Measurements from ENCODE around the gene DOLPP1.
"Not testable (repeated sequence)": the region's sequence is repeated elsewhere in the genome, so short reads cannot be mapped to it uniquely, and the experiment has no call there.

The DOLPP1 gene

DNA sequence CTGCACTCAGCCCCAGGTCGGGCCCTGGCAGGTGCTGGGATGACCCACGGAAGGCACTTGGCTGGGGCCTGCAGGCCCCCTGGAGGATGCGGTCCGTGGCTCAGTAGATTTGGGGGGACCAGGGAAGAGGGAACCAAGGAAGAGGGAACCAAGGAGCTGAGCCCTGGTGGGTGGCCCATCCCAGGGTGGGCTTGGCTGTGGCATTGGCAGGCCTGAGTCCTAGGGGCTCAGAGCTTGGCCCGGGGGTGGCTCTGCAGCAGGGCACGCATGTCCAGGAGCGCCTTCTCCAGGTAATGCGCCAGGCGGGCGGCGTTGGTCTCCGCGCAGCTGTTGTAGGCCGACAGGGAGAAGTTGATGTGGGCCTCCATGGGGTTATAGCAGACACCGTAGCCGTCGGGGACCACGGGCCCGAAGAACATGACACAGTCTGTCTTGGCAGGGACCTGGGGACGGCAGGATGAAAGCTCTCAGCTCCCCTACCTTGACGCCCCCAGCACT lies 14.3 kb downstream of the DOLPP1 start:
- DNase-seq, result no peak

DNA sequence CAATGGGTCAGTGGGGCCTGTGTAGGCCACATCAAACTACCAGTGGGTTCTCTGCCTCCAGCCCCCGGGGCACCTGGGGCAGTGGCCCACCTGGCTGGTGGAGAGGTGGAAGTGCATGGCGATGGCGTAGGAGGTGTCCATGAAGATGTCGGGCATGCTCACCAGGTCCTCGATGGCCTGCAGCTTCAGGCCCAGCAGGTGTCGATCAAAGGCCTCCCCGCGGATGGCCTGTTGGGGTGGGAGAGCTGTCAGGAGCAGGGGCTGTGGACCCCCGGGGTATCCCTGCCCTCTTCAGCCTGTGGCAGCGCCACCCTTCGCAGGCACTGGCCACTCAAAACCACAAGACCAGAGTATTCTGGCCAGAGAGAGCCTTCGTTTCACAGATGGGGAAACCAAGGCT lies 15.0 kb downstream of the DOLPP1 start:
- no peak for DNase-seq

DNA sequence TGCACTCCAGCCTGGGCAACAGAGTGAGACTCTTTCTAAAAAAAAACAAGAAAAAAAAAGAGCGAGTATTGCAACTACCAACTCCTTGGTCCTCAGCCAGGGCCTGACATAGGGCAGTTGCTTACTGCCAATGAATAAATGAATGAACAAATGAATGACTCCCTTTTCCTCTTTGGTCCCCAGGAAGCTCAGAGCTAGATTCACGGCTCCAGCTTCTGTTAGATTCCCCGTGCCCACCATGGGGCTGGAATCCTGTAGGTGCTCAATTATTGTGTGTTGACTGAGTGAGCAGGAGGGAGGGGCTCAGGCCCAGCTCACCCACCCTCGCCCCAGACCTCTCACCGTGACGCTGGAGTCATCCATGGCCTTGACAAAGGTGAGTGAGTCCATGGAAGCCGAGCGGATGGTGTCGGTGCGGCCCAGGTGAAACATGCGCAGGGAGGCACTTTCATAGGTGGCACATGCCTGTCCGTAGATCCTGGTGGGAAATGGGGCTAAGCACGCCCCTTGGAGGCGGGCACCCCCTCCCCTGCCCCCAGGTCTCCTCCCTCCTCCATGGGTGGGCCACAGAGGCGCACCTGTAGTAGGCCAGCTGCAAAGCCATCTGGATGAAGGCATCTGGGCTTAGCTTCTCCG lies 16.9 kb downstream of the DOLPP1 start:
- DNase-seq, result no peak

DNA sequence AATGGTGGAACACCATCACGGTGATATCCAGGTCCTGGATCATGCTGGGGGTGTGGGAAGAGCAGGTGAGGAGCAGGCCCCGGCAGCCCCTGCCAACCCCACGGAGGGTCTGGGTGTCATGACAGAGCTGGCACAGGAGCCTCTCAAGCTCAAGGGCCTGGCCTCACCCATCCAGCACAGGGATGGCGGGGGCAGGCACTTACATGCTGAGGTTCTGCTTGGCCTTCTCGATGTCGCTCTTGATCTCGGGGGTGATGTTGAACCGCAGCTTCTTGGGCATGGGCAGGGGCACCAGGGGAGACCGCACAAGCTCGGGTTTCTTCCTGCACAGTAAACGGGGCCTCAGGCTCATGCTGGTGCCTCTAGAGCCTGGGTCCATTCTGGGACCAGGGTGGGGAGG lies 17.4 kb downstream of the DOLPP1 start:
- no peak for DNase-seq

DNA sequence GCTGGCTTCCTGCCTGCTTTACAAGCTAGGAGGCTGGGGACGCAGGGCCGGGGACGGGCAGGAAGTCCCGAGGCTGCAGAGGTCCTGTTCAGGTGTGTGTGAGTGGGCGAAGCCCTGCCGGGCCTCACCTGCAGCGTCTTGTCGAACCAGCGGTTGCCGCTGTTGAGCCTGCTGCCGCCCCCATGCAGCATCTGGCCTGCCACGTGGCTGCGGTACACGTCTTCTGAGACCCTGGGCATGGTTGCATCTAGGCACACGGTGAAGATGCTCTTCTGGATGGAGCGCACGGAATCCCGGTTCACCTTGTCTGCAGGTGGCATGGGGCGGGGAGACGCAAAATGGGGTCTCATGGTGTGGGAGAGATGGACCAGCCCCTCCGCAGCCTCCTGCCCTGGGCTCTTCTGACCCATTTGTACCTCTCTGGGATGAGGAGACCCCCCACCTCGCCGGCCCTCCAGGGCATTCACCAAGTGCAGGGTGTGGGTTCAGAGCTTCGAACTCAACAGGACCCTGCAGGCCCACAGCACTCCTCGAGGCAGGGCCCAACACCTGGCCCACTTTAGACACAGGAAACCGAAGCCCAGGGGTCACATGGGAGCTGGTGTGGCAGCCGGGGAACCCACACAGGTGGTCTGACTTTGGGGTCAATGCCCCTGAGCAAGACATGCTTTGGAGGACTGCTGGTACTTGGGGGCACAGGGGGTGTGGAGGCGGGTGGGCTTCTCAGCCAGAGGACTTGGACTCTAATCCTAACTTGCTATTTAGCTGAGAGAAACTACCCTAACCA lies 19.7 kb downstream of the DOLPP1 start:
- no peak for DNase-seq

DNA sequence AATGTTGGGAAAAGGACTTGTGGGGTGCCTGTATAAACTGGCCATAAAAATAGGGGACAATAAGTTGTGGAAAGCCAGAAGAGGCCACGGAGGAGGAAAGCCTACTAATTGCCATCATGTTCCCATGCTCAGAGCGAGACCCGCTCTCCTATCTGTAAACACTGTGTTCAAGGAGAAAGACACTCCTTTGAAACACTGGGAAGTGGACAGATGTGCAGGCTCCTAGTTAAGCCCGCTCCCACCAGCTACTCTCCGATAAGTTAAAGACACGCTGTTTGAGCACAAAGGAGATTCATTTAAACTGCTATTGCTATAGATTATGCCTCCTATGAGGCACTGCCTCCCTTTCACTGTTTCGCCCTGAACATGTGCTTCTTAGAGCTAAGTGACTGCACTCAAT lies 20.4 kb downstream of the DOLPP1 start:
- DNase-seq, result no peak

DNA sequence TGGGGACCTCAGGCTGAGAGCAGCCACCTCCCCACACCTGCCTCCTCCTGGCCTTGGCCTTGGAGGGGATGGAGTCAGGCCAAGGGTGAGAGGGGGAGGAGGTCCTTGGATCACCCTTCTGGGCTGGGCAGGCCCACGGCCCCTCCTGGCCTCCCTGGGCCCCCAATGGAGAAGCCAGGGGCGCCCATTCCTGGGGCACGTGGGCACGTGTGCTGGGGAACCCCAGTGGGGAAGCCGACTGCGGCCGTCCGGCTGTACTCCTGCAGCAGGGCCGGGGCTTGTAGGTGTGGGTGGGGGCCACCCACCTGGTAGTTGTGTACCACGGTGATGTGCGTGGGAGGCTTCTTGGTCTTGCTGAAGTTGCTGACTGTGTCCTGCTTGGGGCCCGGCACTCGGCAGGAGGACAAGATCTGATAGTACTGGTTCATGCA lies 21.2 kb downstream of the DOLPP1 start:
- no peak for DNase-seq

DNA sequence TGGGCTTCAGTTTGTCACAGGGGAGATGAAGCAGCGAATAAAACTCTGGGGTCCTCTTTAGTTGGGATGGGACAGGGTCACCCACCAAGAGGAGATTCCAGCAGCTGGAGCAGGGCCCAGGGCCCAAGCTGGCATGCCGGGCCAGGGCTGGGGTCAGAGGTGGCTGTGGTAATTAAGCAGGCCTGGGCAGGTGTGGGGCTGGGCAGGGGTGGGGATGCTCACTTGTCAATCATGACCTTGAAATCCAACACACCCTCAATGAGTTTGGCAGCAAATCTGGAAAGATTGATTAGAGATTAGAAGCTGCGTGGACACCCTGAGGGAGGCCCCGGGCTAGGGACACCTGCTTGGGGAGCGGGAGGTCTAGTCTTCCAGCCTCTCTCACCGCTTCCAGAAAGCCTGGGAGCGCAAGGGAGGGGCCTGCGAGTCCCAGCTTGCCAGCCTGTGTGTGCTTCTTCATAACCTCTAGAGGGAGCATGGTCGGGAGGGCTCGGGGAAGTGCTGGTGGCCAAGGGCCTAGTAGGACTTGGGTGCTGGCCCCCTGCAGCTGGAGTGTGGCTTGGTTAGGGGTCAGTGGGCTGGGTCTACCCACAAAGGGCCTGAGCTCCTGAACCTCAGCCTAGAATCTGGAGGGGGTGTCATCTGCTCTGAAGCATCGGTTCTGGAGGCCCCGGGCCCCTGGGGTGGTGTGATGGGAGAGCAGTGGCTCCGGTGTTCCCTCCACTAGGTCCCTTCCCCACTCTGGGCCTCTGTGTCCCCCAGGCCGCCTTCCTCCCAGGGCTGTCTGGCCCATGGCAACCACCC lies 22.1 kb downstream of the DOLPP1 start:
- peak; percentile 56 to 74 (median 60) for DNase-seq

DNA sequence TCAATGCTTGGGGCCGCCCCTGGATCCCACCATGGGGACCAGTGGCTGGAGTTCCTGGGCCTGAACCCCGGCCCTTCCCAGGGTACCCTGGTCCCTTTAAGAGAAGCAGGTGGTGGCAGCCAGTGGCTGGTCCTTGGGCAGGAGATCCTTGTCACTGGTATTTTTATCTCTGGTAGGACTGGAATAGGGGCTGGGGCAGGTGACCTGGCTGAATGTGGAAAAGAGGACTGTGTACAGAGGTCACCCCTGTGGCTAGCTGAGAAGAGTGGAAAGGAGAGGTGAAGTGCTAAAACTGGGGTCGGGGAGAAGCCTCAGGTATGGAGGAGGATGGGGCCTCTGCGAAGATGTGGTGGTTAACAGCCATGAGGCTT lies 22.7 kb downstream of the DOLPP1 start:
- DNase-seq, result no peak

DNA sequence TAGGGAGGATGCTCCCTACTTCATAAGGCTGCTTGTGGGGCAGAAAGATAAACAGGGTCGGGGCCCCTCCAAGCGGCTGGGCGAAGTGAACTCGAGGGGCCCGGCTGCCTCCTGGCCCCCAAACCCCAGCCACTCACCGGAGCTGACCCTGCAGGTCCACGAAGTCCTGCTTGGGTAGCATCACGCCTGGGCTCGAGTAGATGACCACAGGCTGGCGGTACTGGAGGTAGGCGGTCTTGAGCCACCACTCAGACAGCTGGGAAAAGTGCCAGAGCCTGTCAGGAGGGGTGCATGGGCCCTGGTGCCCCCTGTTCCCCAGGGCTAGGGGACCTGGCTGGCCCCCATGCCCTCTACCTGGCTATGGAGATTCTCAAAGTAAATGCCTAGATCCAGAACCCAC lies 23.1 kb downstream of the DOLPP1 start:
- DNase-seq, result no peak

DNA sequence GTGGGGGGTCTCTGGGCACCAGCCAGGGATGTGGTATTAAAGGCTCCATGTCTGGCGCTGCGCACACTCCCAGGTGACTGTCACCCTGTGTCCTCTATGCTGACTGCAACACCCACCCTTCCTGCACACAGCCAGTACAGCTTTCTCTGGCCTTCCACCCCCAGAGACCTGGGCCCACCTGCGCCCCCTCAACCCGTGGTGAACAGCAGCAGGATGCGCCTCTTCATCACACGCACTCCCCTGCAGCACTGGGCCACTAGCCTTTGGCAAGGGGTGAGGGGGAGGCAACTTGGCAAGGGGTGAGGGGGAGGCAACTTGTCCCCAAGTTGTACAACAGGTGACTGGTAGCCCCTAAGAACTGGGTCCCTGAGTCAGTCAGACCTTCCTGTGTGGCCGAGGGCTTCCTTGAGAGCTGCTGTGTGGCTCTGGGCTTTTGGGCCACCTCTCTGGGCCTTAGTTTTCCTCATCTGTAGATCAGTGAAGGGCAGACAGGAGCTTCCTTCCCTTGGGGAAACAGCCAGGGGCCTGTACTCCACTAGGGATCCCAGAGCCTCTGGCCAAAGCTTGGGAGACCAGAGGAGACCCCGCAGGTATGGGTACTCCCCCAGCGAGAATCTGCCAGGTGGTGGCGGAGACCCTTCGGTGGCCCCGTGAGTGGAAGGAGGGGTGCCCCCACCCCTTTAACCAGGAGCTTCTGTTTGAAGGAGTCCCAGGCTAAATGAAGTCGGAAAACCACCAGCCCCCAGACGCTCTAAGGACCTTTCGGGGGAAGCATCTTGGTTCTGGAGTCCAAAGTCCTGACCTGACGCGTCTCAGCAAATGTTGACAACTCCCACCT lies 25.2 kb downstream of the DOLPP1 start:
- DNase-seq, result no peak

DNA sequence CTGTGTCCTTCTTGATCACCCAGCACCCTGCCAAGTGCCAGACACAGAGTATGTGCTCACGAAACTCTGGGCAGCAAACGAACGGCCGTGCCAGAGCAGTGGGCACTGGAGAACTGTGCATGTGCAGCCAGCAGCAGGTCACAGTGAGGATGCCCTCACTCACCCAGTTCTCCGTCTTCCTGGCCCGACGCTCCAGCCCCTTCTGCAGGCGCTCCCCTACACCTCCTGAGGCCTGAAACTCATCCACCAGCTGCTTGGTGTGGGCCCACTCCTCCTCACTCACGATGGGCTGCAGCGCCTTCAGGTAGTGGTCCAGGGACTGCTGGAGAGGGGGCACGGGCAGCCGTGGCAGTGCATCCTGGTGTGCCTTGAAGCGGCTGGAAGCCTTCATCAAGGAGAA lies 26.7 kb downstream of the DOLPP1 start:
- DNase-seq, result no peak

DNA sequence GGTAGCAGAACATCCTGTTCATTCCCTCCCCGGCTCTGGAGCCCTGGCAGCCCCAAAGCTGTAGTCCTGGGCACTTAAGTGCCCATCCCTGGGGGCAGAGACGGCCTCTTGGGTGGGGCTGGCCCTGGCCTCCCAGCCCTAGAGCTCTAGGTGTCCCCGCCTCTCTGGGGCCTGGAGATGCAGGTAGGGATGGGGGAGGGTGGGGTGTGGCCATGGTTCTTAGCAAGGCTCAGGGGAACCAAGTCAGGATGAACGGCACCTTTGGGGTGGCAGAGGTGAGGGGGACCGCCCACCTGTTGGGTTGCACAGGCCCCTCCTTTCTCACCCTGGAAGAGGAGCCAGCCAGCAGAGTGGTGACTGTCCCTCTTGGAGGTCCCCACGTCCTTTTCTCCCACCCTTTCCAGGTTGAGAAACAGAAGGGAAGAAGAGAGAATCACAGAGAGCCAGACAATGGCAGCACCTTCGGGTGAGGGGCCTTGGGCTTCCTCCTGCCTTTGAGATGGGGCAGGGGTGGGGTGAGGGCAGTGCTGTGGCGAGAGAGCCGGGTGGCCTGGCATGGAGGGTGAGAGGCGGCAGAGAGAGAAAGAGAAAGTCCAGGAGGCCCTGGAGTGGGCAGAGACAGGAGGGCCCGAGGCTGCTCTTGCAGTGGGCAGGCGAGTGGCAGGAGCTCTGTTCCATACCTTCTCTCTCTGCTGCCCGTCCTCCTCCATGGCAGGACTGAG lies 27.3 kb downstream of the DOLPP1 start:
- DNase-seq, result no peak

DNA sequence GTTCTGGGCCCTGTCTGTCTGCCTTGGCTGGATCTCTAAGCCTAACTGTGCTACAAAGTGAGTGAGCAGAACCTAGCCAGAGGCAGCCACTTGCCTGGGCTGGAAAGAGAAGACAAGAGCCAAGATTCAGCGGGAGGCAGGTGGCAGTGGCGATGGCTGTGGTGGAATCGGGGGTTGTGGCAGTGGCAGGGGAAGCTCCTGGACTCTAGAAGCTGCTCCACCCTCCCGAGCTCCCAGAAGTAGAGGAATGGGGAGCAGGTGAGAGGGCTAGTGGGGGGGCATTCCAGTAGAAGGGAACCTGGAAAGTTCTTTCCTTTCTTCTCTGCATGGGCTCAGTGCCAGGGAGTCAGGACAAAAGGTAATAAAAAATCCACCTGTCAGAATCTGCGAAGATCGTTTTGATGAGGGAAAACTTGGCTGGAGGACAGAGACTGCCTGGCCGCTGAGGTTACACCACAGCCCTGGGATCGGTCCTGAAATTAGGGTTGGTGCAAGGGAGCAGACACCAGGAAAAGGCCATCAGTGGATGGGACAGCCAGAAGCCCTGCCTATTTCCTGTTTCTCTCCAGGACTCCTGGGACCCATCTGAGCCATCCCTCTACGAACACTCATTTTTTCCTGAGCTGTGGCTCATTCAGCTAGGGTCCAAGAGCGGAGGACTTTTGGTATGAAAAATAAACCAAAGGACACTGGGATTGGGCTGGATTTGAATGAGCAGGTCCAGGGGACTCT lies 28.1 kb downstream of the DOLPP1 start:
- DNase-seq, result no peak

DNA sequence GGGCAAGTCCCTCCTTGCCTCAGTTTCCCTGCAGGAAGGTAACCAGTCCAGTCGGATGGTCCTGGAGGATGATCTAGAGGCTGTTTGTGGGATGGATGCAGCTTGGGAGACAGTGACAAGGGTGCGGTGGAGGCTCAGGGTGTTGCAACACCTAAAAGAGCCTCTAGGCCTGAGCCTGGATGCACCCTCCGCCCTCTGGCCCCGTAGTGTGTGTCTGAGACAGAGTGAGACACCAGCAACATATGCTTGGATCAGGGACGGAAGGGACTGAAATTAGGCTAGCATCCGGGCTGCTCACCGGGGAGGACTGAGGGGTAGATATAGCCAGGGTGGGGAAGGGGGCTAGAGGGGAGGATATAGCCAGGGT lies 28.6 kb downstream of the DOLPP1 start:
- DNase-seq, result peak; percentile 35 to 54 (median 53)

DNA sequence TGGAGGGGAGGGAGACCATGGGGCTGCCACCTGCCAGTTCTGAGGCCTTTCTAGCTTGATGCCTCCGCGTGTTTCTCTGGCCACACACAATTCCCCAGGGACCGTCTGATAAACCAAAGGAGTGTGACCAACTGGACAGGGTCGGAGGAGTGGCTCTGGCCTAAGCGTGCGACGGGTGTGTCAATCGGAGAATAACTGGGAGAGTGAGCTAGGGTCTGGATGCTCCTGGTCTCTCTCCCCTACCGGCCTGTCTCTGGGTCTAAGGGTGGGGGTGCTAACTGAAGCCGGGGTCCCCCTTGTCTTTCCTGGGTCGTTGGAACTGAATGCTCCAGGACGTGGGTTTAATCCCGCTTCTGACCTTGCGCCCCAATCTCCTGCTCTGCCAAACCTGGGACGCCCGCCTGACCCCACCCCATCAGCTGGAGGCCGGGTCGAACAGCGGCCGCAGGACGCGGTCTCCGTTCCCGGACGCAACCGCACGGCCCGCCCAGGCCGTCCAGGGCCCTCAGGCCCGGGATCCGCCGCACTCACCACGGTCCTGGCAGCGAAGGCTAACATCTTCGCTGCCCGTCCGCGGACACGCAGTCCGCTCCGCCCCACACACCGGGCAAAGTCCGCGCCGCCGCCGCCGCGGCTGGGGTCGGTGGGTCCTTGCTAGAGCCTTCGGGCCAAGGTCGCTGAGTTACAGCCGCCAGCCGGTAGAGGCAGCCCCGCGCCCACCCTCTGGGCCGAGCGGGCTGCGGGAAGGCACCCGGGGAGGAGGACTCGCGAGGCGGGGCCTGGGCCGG lies 29.2 kb downstream of the DOLPP1 start:
- DNase-seq, result no peak

DNA sequence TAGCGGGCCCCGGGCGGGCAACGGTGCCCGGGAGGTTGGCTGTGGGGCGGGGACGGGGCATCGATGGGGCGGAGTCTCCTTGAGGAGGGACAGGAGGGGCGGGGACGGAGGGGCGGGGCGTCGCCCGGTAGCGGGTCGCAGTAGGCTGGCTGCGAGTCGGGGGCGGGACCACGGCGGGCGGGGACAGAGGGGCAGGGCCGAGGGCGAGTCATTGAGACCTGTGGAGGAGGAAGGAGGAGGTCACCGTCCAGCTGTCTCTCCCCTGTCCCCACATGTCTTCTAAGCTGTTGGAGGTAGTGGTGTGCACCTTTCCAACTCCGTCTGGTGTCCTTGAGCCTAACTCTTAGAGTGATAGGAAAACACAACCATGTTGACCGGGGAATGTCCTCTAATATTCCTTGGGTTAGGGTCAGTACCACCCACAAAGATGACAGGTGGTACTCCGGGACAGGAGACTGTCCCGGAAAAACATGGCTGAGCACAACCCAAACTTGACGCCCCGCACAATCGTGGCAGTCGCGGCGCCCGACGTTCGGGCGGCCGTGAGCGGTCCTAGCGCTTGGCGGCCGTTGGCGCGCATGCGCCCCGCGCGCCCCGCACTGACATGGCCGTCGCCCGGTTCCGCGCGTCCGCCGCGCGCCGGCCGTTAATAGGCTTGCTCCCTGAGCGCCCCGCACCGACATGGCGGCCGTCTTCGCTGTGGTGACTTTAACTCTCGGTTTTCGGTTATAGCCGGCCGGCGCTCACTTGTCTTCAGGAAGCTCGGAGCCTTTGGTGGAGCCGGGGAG lies 30.0 kb downstream of the DOLPP1 start, which contains the start of the genes CRAT and PTPA:
Gene CRAT, minus strand, starts transcription at position 54 of the 788 bp plus-strand sequence. CDS start 284 bp downstream, outside the sequence.
Gene PTPA, plus strand, starts transcription at position 676 of the 788 bp plus-strand sequence. CDS start 186 bp downstream, outside the sequence.
- DNase-seq, result peak; percentile 96 to 99 (median 99)

DNA sequence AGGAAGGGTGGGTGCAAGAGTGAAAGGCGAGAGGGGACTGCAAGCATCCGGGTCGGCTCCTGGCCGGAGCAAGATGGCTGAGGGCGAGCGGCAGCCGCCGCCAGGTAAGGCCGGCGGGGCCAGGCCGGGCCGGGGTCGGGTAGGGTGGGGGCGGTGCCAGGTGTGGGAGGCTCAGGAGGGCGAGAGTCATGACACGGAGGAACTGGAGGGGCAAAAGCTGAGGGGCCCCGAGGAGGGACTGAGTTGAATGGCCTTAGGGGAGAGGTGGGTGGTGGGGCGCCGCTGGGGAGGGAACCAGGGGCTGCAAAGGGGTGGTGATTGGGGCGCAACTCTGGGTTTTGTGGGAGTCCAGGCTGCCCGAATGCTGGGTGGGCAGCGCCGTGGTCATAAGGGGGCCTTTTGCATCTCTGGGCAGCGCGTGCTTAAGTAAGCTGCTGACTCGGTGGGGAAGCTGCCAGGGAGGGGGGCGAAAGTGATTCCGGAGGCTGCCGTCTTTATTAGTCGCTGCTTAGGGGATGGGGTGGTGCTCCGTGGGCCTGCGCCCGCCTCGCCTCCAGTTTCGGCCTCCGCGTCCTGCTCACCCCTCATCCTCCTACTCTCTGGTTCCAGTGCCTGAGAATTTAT lies 30.7 kb downstream of the DOLPP1 start:
- peak; percentile 35 to 54 (median 39) for DNase-seq

DNA sequence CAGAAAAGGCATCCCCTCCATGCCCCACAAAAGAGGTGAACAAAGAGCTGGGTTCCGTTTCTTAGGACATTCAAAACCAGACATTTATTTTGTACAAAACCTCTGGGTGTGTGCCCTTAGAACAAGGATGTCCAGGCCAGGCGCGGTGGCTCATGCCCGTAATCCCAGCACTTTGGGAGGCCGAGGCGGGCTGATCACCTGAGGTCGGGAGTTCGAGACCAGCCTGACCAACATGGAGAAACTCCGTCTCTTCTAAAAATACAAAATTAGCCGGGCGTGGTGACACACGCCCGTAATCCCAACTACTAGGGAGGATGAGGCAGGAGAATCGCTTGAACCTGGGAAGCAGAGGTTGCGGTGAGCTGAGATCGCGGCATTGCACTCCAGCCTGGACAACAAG lies 31.6 kb downstream of the DOLPP1 start:
- not testable (repeated sequence) for DNase-seq
